GM12878 (cell line): Measurements from ENCODE around the gene CDC14B. TPM values are rescaled to one million over a fixed set of nuclear protein-coding genes. Genes with fewer than 3 reads are reported as not detected.

Experiments used
- ATAC-seq: fragments of 200-7000 bp; cut with Tn5 transposase; 3 replicates; pipeline ENCODE4 v1.9.1; 2020; ENCODE audit warnings: mild to moderate bottlenecking, moderate library complexity
- BruUV-seq: library from RNA; stranded (reverse); fragments of 400-500 nt; replicated peaks from 2 replicates; lab custom pipeline; 2021; lab: Mats Ljungman, UMichigan
- CTCF ChIA-PET: fragments of 300-600 bp; sonication (Branson Sonifier 250); formaldehyde crosslinking; extraction: SDS; loops from one replicate; lab custom pipeline; 2021; ENCODE audit warnings: inconsistent platforms; lab: Yijun Ruan, JAX
- POLR2A ChIA-PET: fragments of 350-600 bp; formaldehyde crosslinking; extraction: SDS; loops from one replicate; lab custom pipeline; 2021; ENCODE audit warnings: inconsistent platforms; lab: Charles Lee
- RAD21 ChIA-PET: fragments of 300-600 bp; sonication (Branson Sonifier 250); formaldehyde crosslinking; loops from one replicate; lab custom pipeline; 2023; ENCODE audit warnings: antibody characterized with exemption; ENCODE audit not compliant: unreplicated experiment; lab: Charles Lee
- SMC1A ChIA-PET: fragments of 300-600 bp; sonication (Branson Sonifier 250); formaldehyde crosslinking; loops from one replicate; lab custom pipeline; 2023; ENCODE audit not compliant: unreplicated experiment, uncharacterized antibody; lab: Charles Lee
- DNase-seq: peaks from one replicate; pipeline ENCODE4 v3.0.0-alpha.2; 2011; ENCODE audit warnings: low read depth, low spot score
- FAIRE-seq: peaks from 3 replicates; lab custom pipeline; 2011; peaks lifted over from hg19 to GRCh38; lab: Jason Lieb, UNC
- H2AFZ ChIP-seq: 2 replicates; pipeline ENCODE4 v1.6.0; 2011; ENCODE audit warnings: low read depth, low read length, control low read depth; ENCODE audit not compliant: control insufficient read depth
- H3K27ac ChIP-seq: 2 replicates; pipeline ENCODE4 v1.5.1; 2011; ENCODE audit warnings: control low read depth; ENCODE audit not compliant: control insufficient read depth, insufficient read depth
- H3K27me3 ChIP-seq, 2 experiments: replicated peaks in 1 of 2; 2 replicates each; pipeline versions ENCODE4 v1.6.0 to v1.6.1; 2011; ENCODE audit warnings: low read length in 1 of 2; ENCODE audit not compliant: control insufficient read depth in 2 of 2, insufficient read depth in 2 of 2
- H3K36me3 ChIP-seq, 2 experiments: 2 replicates each; pipeline ENCODE4 v1.5.1; 2011; ENCODE audit warnings: low read length in 1 of 2; ENCODE audit not compliant: control insufficient read depth in 2 of 2, insufficient read depth in 2 of 2
- H3K4me1 ChIP-seq: 2 replicates; pipeline ENCODE4 v1.6.1; 2011; ENCODE audit warnings: mild to moderate bottlenecking, low read length, moderate library complexity, mixed read lengths; ENCODE audit not compliant: control insufficient read depth, insufficient read depth
- H3K4me2 ChIP-seq: 2 replicates; pipeline ENCODE4 v1.6.0; 2011; ENCODE audit warnings: control low read depth; ENCODE audit not compliant: control insufficient read depth, insufficient read depth
- H3K4me3 ChIP-seq: fragments of 200-600 bp; sonication (generic); 2 replicates; pipeline ENCODE4 v1.5.1; 2016
- H3K79me2 ChIP-seq: 2 replicates; pipeline ENCODE4 v1.6.0; 2011; ENCODE audit warnings: low read length; ENCODE audit not compliant: control insufficient read depth, insufficient read depth
- H3K9ac ChIP-seq: 2 replicates; pipeline ENCODE4 v1.8.0; 2011; ENCODE audit warnings: low read length, control low read depth, mixed read lengths; ENCODE audit not compliant: control insufficient read depth, insufficient read depth
- H3K9me3 ChIP-seq: replicated peaks from 3 replicates; pipeline ENCODE4 v1.5.1; 2011; ENCODE audit warnings: mild to moderate bottlenecking, low read length; ENCODE audit not compliant: control insufficient read depth, insufficient read depth
- H4K20me1 ChIP-seq: 2 replicates; pipeline ENCODE4 v1.6.0; 2011; ENCODE audit not compliant: control insufficient read depth, insufficient read depth
- BACH1 ChIP-seq: fragments of 450-650 bp; IDR thresholded peaks from 2 replicates; pipeline ENCODE4 v1.6.1; 2017; ENCODE audit warnings: mild to moderate bottlenecking, borderline replicate concordance
- HDAC2 ChIP-seq: fragments of 200-600 bp; sonication (generic); IDR thresholded peaks from 2 replicates; pipeline ENCODE4 v1.6.1; 2017
- JUNB ChIP-seq: IDR thresholded peaks from 2 replicates; pipeline ENCODE4 v1.6.1; 2016; ENCODE audit warnings: antibody characterized with exemption, mild to moderate bottlenecking
- MXI1 ChIP-seq: fragments of 150-350 bp; IDR thresholded peaks from 2 replicates; pipeline ENCODE4 v1.6.1; 2011; ENCODE audit warnings: low read depth, mild to moderate bottlenecking, inconsistent platforms, low read length, improper control_type of control experiment
- MYB ChIP-seq: fragments of 150-350 bp; IDR thresholded peaks from 2 replicates; pipeline ENCODE4 v1.6.1; 2014; ENCODE audit warnings: mild to moderate bottlenecking, low read depth, low read length, borderline replicate concordance
- SREBF1 ChIP-seq: IDR thresholded peaks from 2 replicates; pipeline ENCODE4 v1.6.1; 2012; ENCODE audit warnings: mild to moderate bottlenecking, low read length
- TAF1 ChIP-seq: IDR thresholded peaks from 2 replicates; pipeline ENCODE4 v1.6.1; 2011; ENCODE audit warnings: mild to moderate bottlenecking, low read depth, low read length, borderline replicate concordance
- WRNIP1 ChIP-seq: IDR thresholded peaks from 2 replicates; pipeline ENCODE4 v1.6.1; 2011; ENCODE audit warnings: low read depth, low read length, improper control_type of control experiment, borderline replicate concordance
- ZSCAN29 ChIP-seq: fragments of 450-650 bp; IDR thresholded peaks from 2 replicates; pipeline ENCODE4 v1.6.1; 2017; ENCODE audit warnings: mild to moderate bottlenecking, moderate library complexity
- WGBS: methylation state at CpG from one replicate; pipeline ENCODE4 v1.1.6; 2016; ENCODE audit warnings: low lambda C conversion rate; ENCODE audit not compliant: insufficient replicate concordance, insufficient coverage; ENCODE audit errors: missing lambda C conversion rate; 5-methylcytosine and 5-hydroxymethylcytosine counted together
- in situ Hi-C: fragments of 300-500 bp; cut with MboI; formaldehyde crosslinking; loops from 9 replicates; pipeline ENCODE4 v1.14.3; 2018; ENCODE audit warnings: mixed read lengths
- intact Hi-C: fragments of 100-400 bp; cut with micrococcal nuclease; formaldehyde crosslinking; loops from one replicate; pipeline ENCODE4 v1.14.2; 2022; ENCODE audit not compliant: unreplicated experiment
- polyA plus RNA-seq, 11 experiments: library from polyadenylated mRNA; depleted of rRNA in 4 of 11; unstranded in 6 of 11; stranded (reverse) in 5 of 11; fragments of >200 nt; fragmentation: Nextera tagmentation in 4 of 11; fragmentation: Illumina TruSeq in 1 of 11; extraction: Ambion mirVana in 4 of 11; extraction: Trizol in 1 of 11; gene quantifications; 1 replicate in 1 of 11; 2 replicates in 10 of 11; pipeline versions ENCODE4 v1.2.1 to v1.2.3, GENCODE V29; 2011 to 2016; ENCODE audit warnings: inconsistent platforms in 2 of 11, missing spikeins in 2 of 11, low read depth in 1 of 11
- total RNA-seq, 4 experiments: library from RNA; depleted of rRNA in 3 of 4; stranded (reverse); fragments of >200 nt in 3 of 4; fragmentation: Illumina TruSeq in 1 of 4; extraction: Trizol in 1 of 4; gene quantifications; 2 replicates each; pipeline versions ENCODE4 v1.2.1 to v1.2.3, GENCODE V29; 2013 to 2021
- TF ChIP-seq, protein P1 (sequence below): fragments of 150-350 bp; IDR thresholded peaks from 2 replicates; pipeline ENCODE4 v1.6.1; 2016; ENCODE audit warnings: low read depth, low read length
- TF ChIP-seq, protein P2 (sequence below): IDR thresholded peaks from 2 replicates; pipeline ENCODE4 v1.6.1; 2011; ENCODE audit warnings: borderline replicate concordance, low read depth, mild to moderate bottlenecking, moderate library complexity, low read length; ENCODE audit not compliant: insufficient read depth, poor library complexity, severe bottlenecking
- TF ChIP-seq, protein P3 (sequence below): fragments of 450-650 bp; IDR thresholded peaks from 2 replicates; pipeline ENCODE4 v1.6.1; 2016; ENCODE audit warnings: mild to moderate bottlenecking

CDC14B gene
- total and polyA plus RNA-seq, 10 of the 15 experiments (the other 5 are each of a cell fraction or from before 2014, with no cell fraction given) = 3.7 to 11.7 (median 6.2) TPM

DNA sequence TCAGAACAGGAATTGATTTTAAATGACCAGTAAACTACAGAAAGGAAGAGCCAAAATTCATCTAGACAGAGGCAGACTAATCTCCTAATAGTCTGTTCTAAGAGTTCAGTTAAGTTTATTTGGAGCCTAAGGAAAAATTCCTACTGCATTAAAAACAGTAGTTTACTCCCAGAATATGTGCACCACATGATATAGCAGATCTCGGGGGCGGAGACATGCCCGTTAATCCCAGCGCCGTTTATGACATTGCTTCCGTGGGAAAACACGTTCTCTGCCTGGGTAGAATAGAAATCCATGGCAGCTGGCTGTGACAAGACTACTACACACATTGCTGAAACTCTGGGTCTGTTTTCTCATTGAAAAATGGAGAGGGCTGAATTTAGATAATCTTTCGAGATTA is 158.3 kb downstream of the CDC14B start:
- Histone ChIP-seq H2AFZ (no peak overlapping the region), H3K4me2 (no peak overlapping the region), H3K4me3 (no peak overlapping the region), H3K79me2 (no peaks in the 10 kb centered on the region), H3K9ac (no peak overlapping the region), H3K36me3 (no peaks in the 10 kb centered on the region), H3K27me3 (no peaks in the 10 kb centered on the region), H3K27ac (no peak overlapping the region)
- ChIA-PET POLR2A (interaction anchor here (0.6 to 1.0 kb wide), 2 partner anchors 12 to 165 kb away, joined by 3 read pairs; no protein-coding TSS in a partner anchor), CTCF (no interaction called here), SMC1A (no interaction called here)
- ATAC-seq = no peak
- in situ Hi-C loops (no loop called here), intact Hi-C loops (no loop called here)
- TSS peak; percentile 52 for BruUV-seq
- WGBS = 93% methylated on average over 8 of the region's 8 CpGs
- TF ChIP-seq ZSCAN29 = no peak
- TF ChIP-seq, protein P1, sequence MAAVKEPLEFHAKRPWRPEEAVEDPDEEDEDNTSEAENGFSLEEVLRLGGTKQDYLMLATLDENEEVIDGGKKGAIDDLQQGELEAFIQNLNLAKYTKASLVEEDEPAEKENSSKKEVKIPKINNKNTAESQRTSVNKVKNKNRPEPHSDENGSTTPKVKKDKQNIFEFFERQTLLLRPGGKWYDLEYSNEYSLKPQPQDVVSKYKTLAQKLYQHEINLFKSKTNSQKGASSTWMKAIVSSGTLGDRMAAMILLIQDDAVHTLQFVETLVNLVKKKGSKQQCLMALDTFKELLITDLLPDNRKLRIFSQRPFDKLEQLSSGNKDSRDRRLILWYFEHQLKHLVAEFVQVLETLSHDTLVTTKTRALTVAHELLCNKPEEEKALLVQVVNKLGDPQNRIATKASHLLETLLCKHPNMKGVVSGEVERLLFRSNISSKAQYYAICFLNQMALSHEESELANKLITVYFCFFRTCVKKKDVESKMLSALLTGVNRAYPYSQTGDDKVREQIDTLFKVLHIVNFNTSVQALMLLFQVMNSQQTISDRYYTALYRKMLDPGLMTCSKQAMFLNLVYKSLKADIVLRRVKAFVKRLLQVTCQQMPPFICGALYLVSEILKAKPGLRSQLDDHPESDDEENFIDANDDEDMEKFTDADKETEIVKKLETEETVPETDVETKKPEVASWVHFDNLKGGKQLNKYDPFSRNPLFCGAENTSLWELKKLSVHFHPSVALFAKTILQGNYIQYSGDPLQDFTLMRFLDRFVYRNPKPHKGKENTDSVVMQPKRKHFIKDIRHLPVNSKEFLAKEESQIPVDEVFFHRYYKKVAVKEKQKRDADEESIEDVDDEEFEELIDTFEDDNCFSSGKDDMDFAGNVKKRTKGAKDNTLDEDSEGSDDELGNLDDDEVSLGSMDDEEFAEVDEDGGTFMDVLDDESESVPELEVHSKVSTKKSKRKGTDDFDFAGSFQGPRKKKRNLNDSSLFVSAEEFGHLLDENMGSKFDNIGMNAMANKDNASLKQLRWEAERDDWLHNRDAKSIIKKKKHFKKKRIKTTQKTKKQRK = no peak
- TF ChIP-seq, all 136 proteins: peak for 0
- RAD21 ChIA-PET = no interaction called here
- Histone ChIP-seq H3K4me1 (no peaks in the 10 kb centered on the region), H3K9me3 (no peaks in the 10 kb centered on the region), H4K20me1 (no peaks in the 10 kb centered on the region)
- DNase-seq (no peak), FAIRE-seq (no peak)

DNA sequence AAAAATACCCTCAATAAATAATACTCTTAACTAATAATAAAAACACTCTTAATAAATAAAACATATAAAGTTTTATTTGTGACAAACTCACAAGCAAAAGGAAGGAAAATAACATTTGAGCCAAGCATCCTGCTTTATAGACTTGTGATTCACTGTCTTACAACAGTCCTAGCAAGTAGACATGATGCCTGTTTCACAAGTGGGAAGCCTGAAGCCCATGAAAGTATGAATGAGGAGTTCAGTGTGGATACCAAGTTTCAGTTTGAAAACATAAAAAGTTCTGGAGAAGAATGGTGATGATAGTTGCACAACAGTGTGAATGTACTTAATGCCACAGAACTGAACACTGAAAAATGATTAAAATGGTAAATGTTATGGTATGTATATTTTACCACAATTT is 158.8 kb downstream of the CDC14B start:
- H3K9me3 ChIP-seq = no peaks in the 10 kb centered on the region
- no peaks in the 10 kb centered on the region for H3K4me1 ChIP-seq
- CTCF ChIA-PET = no interaction called here
- no peak overlapping the region for H3K27ac ChIP-seq
- no peaks in the 10 kb centered on the region for H3K36me3 ChIP-seq
- H2AFZ ChIP-seq = no peak overlapping the region
- H3K27me3 ChIP-seq = no peaks in the 10 kb centered on the region
- ATAC-seq (no peak), DNase-seq (no peak), FAIRE-seq (no peak)
- RAD21 ChIA-PET = no interaction called here
- no peak overlapping the region for H3K9ac ChIP-seq
- intact Hi-C loops = no loop called here
- POLR2A ChIA-PET = interaction anchor here (0.6 kb wide), 1 partner anchor 164 kb away, joined by 3 read pairs; no protein-coding TSS in a partner anchor
- H3K4me3 ChIP-seq = no peak overlapping the region
- H4K20me1 ChIP-seq = no peaks in the 10 kb centered on the region
- H3K79me2 ChIP-seq = no peaks in the 10 kb centered on the region
- H3K4me2 ChIP-seq = no peak overlapping the region
- no TSS peak for BruUV-seq
- in situ Hi-C loops = no loop called here
- SMC1A ChIA-PET = no interaction called here
- TF ChIP-seq HDAC2 (no peak), MXI1 (no peak), SREBF1 (no peak), TAF1 (no peak), MYB (no peak), BACH1 (no peak), JUNB (no peak), WRNIP1 (no peak)
- TF ChIP-seq, protein P2, sequence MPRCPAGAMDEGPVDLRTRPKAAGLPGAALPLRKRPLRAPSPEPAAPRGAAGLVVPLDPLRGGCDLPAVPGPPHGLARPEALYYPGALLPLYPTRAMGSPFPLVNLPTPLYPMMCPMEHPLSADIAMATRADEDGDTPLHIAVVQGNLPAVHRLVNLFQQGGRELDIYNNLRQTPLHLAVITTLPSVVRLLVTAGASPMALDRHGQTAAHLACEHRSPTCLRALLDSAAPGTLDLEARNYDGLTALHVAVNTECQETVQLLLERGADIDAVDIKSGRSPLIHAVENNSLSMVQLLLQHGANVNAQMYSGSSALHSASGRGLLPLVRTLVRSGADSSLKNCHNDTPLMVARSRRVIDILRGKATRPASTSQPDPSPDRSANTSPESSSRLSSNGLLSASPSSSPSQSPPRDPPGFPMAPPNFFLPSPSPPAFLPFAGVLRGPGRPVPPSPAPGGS = no peak
- TF ChIP-seq, protein P3, sequence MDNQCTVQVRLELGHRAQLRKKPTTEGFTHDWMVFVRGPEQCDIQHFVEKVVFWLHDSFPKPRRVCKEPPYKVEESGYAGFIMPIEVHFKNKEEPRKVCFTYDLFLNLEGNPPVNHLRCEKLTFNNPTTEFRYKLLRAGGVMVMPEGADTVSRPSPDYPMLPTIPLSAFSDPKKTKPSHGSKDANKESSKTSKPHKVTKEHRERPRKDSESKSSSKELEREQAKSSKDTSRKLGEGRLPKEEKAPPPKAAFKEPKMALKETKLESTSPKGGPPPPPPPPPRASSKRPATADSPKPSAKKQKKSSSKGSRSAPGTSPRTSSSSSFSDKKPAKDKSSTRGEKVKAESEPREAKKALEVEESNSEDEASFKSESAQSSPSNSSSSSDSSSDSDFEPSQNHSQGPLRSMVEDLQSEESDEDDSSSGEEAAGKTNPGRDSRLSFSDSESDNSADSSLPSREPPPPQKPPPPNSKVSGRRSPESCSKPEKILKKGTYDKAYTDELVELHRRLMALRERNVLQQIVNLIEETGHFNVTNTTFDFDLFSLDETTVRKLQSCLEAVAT = no peak
